HCEC 1CT (cell line): ENCODE results near the gene C19orf67.
"Not testable (repeated sequence)": the region's sequence is repeated elsewhere in the genome, so short reads cannot be mapped to it uniquely, and the experiment has no call there.

ENCODE experiments used
- DNase-seq: peaks from one replicate; pipeline ENCODE4 v3.0.0-alpha.2; 2017

The C19orf67 gene

DNA sequence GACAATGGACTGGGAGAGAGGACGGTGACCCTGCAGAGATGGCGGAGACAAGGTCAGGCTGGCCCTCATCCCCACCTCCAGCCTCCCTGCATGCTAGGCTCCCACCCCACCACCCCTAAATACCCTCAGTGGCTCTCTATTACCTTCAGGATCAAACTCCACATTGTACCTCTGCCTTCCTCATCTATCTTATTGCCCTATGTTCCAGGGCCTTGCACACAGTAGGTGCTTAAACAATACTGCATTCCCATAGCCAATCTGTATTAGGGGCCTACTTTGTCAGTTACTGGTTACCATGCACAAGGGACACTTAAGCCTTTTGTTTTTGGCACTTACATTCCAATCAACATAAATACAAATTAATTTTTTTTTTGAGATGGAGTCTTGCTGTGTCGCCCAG is 30.2 kb downstream of the C19orf67 start:
- DNase-seq = no peak

DNA sequence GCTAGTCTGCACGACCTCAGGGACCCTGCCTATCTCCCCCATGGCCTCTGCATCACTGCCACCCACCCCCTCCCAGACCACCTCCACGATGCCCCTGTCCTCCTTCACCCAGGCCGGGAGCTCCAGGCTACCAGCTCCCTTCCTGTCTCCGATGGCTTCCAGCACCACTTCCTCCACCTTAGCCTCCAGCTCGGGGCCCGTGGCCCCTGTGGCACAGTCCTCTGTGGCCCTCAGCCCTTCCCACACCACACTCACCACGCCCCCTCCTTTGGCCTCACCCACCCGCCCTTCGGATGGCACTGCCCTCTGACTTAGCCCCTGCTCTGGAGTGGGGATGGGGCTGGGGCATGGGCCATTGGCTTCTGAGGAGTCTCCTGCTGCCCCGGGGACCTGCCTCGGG is 30.9 kb downstream of the C19orf67 start:
- no peak for DNase-seq

DNA sequence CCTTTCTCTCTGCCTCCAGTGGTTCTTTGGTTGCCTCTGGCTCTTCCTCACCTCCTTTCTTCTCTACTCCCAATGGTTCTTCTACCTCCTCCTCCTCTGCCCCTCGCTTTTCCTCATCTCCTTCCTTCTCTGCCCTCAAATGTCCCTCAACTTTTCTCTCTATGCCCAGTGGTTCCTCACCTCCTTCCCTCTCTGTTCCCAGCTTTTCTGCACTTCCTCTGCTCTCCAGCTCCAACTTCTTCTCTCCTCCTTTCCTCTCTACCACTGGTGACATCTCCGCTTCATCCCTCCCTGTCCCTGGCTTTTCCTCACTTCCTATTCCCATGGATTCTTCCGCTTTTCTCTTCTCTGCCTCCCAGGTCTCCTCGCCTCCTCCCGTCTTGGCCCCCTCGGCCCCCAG is 31.5 kb downstream of the C19orf67 start:
- DNase-seq = no peak

DNA sequence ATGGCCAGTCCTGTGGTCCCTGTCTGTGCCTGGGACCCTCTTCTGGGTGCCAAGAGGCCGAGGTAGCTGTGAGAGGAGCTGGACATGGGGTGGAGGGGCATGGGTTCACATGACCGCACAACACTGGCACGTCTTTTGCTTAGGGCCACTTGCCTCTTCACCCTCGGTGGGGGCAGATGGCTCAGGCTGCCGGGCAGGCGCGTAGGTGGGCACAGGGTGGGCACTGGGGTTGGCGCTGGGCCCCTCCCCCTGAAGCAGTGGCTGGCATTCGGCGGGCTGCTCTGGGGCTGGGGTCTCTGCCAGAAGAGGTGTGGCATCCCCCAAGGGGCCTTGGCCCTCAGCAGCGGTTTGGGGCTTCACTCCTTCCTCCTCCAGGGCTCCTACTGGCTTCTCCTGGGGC is 32.1 kb downstream of the C19orf67 start:
- DNase-seq = no peak

DNA sequence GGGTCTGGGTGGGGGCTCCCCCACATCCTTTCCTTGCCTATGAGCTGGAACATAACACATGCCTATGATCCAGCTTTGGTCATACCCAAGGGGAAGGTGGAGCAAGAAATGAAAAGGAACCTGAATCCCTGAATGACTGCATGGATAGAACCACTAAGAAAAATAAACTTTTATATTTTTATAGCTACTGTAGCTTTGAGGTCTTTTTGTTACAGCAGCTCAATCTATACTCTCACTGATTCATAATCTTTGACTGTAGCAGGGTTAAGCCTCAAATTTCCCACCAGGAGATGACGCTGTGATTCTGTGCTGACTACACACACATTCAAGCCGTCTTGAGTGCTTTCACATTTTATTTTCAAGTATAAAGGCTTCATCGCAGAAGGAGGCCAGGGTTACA is 32.6 kb downstream of the C19orf67 start:
- DNase-seq = no peak

DNA sequence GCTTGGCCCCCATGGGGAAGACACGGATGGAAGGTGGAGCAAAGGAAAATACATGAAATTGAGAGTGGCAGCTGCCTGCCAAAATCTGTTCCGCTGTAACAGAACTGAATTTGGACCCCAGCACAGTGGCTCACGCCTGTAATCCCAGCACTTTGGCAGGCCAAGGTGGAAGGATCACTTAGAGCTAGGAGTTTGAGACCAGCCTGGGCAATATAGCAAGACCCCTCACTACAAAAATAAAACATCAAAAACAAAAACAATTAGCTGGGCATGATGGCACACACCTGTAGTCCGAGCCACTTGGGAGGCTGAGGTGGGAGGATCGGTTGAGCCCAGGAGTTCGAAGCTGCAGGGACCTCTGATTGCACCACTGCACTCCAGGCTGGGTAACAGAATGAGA is 33.1 kb downstream of the C19orf67 start:
- DNase-seq = no peak

DNA sequence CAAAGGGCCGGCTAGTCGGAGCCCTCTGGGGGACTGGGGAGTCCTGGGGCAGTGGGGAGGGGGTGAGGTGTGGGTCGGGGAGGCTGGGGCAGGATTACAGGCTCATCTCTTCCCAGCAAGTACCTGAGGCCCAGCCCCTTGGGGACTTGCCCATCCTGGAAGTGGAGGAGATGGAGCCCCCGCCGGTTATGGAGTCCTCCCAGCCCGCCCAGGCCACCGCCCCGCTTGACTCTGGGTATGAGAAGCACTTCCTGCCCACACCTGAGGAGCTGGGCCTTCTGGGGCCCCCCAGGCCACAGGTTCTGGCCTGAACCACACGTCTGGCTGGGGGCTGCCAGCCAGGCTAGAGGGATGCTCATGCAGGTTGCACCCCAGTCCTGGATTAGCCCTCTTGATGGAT is 33.6 kb downstream of the C19orf67 start:
- no peak for DNase-seq

DNA sequence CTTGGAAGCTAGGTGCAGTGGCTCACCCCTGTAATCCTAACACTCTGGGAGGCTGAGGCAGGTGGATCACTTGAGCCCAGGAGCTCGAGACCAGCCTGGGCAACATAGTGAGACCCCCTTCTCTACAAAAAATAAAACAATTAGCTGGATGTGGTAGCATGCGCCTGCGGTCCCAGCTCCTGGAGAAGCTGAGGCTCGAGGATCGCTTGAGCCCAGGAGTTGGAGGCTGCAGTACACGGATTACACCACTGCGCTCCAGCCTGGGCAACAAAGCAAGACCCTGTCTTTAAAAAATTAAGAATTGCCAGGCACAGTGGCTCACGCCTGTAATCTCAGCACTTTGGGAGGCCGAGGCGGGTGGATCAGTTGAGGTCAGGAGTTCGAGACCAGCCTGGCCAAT is 34.6 kb downstream of the C19orf67 start:
- DNase-seq = not testable (repeated sequence)

DNA sequence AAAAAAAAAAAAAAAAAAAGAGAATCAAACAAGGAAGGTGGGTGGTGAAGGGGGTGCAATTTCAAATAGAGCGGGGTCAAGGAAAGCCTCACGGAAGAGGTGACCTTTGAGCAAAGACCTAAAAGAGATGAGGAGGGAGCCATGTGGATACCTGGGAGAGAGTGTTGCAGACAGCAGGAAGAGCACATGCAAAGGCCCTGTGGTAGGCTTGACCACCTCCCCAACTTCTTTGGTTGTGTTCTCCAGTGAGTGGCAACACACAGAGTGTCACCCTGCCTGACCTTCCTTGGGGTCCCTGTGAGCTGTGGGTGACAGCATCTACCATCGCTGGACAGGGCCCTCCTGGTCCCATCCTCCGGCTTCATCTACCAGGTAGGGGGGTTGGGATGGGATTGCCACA is 35.1 kb downstream of the C19orf67 start:
- no peak for DNase-seq

DNA sequence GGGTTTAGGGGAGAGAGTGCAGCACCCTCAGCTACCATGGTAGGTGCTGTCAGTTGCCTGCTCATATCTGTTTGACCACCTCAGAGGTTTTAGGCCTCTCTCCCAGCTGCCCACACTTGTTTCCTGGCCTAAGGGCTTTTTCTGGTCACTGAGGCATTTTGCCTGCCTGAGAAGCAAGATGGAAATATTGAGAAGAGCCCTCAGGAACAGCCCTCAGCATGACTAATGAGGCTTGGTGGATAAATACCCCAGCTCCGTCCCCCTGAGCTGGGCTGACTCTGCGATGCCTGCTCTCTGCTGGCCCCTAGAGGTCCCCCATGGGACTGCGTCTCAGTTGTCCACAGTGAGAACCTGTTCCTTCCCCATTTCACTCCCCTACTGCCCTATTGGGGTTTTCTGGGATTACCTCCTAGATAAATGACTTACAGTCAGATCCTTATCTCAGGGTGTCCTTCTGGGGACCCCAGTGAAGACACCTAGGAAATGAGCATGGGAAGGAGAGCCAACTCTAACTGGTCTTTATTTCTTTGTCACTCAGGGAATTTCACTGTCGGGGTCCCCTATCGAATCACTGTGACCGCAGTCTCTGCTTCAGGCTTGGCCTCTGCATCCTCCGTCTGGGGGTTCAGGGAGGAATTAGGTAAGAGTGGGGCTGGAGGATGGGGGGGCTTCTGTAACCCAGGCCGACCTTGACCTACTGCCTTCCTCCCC is 37.0 kb downstream of the C19orf67 start:
- DNase-seq = no peak

DNA sequence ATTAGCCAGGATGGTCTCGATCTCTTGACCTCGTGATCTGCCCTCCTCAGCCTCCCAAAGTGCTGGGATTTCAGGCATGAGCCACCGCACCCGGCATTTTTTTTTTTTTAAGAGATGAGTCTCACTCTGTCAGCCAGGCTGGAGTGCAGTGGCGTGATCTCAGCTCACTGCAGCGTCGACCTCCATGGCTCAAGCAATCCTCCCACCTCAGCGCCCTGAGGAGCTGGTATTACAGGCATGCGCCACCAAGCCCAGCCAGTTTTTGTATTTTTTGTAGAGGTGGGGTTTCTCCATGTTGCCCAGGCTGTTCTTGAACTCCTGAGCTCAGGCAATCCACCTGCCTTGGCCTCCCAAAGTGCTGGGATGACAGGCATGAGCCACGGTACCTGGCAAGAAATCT is 37.7 kb downstream of the C19orf67 start:
- not testable (repeated sequence) for DNase-seq

DNA sequence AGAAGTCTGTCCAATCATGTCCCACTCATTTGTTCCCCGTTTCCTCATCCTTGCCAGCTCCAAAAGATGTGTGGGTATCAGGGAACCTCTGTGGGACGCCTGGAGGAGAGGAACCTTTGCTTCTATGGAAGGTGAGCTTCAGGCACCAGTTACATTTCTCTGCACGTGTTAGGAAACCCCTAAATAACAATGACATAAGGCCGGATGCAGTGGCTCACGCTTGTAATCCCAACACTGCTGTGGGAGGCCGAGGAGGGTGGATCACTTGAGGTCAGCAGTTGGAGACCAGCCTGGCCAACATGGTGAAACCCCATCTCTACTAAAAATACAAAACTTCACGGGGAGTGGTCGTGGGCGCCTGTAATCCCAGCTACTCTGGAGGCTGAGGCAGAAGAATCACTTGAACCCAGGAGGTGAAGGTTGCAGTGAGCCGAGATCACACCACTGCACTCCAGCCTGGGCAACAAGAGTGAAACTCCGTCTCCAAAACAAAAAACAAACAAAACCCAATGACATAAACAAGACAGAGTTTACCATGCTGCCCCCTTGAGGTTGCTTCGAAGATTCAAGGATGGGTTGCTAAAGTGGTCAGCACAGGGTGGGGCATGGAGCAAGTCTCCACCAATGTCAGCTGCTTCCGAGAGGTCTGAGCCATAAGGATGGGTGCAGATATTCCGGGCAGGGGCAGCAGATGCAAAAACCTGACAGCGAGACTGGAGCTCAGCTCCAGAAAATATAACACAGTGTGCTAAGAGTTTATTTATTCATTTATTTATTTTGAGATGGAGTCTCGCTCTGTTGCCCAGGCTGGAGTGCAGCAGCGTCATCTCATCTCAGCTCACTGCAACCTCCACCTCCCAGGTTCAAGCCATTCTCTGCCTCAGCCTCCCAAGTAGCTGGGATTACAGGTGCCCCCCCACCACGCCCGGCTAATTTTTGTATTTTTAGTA is 42.6 kb downstream of the C19orf67 start:
- DNase-seq = peak; percentile 57

DNA sequence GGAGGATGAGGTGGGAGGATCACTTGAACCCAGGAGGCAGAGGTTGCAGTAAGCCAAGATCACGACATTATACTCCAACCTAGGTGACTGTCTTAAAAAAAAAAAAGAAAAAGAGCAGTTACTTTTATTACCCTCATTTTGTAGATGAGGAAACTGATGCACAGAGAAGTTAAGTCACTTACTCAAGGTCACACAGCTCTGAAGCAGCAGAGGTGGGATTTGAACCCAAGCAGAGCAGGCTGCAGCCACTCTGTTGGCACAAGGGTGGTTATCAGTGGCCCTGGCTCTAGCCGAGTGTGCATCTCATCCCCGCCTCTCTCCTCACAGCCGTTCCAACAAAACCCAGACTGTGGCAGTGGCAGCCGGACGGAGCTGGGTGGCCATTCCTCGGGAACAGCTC is 46.4 kb downstream of the C19orf67 start:
- no peak for DNase-seq

DNA sequence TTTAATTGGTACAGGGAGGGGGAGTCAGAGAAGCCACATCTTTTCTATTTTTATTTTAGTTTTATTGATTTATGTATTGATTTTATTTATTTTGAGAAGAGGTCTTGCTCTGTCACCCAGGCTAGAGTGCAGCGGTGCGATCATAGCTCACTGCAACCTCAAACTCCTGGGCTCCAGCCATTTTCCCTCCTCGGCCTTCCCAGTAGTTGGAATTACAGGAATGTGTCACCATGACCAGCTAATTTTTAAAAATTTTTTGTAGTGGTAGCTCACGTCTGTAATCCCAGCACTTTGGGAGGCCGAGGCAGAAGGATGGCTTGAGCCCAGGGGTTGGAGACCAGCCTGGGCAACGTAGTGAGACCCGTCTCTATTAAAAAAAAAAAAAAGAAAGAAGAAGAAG is 49.9 kb downstream of the C19orf67 start:
- DNase-seq = no peak

DNA sequence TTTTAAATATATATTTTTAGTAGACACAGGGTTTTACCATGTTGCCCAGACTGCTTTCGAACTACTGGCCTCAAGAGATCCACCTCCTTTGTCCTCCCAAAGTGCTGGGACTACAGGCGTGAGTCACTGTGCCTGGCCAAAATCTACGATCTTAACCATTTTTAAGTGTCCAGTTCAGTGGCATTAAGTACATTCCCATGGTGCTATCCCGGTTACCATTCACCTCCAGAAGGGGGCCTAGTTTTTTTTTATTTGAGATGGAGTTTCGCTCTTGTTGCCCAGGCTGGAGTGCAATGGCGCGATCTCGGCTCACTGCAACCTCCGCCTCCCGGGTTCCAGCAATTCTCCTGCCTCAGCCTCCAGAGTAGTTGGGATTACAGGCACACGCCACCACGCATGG is 50.4 kb downstream of the C19orf67 start:
- DNase-seq = not testable (repeated sequence)

DNA sequence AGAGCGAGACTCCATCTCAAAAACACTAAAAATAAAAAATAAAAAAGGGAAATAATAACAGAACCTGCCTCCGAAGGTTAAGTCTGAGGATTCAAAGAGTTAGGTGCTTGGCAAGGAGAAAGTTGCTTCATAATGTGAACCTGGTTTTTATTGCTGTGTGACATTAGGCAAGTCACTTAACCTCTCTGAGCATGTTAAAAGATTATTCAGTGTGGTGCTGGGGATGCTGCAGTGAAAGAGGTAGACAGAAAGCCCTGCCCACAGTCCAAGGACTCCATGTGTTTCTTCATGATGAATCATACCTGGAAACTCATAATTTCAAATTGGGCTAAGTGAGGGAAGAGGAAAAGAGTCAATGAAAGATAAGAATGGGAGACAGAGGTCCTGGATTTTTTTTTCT is 51.6 kb downstream of the C19orf67 start:
- DNase-seq = no peak

DNA sequence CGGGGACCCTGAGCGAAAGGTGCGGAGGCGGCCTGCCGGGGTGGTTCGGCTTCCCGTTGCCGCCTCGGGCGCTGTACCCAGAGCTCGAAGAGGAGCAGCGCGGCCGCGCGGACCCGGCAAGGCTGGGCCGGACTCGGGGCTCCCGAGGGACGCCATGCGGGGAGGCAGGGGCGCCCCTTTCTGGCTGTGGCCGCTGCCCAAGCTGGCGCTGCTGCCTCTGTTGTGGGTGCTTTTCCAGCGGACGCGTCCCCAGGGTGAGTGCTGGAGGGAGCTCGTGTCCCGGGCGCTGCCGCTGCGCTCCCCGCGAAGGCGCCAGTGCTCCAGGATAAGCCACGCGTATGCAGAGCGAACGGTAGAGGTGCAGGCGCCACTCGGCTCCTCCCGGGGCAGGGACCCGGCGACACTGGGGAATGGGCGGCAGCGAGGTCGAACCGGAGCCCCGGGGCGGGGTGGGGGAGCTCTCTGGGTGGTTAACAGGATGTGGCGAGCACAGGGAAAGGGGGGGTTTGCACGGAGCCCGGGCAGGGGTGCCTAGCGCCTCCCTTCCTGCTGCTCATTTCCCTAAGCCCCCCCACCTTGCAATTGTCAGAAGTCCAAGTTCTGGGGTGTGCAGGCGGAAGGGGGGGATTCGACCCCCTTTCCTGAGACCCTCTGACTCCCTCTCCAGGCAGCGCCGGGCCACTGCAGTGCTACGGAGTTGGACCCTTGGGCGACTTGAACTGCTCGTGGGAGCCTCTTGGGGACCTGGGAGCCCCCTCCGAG is 53.7 kb downstream of the C19orf67 start, which contains the start of gene IL27RA:
IL27RA (plus strand) TSS at position 44 of the 762 bp plus-strand sequence; CDS start at position 155, 111 bp downstream.
- no peak for DNase-seq
